GM21717 (cell line): Measurements from ENCODE around the gene FAM3A.
A peak's percentile ranks its signal among the peaks of the same experiment; 100 is the strongest.

Experiments used
- ATAC-seq: cut with Tn5 transposase; IDR thresholded peaks from one replicate; pipeline ENCODE4 v1.9.1; 2021; ENCODE audit warnings: mild to moderate bottlenecking, moderate library complexity; ENCODE audit not compliant: unreplicated experiment

FAM3A gene

DNA sequence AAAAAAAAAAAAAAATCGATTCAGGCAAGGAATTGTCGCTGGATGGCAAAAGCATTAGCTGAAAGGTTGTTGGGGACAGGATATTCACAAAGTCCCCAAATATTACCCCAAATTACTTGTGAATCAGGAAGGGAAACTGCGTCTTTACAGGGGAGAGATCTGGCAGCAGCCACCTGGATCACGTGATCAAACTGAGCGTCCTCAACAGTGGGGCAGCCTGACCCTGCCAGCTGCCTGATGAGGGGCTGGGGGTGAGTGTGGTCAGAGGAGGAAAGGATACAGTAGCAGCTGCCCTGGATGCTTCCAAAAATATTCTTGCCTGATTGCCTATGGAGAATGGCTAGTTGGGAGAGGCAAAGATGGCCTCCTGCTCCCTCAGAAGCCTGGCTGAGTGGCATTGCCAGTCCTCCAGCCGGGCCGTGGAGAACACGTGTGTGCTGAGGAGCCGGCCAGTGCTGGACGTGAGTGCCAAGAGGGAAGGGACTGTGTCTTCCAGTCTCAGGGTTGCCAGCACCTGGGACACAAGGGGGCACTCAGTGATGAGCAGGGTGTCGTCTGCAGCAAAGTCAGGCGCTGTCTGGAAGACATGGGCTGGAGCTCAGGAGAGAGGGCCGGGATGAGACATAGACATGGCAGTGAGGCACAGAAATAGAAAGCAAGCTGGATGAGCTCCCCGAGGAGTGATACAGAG is 34.0 kb downstream of the FAM3A start:
- no peak for ATAC-seq

DNA sequence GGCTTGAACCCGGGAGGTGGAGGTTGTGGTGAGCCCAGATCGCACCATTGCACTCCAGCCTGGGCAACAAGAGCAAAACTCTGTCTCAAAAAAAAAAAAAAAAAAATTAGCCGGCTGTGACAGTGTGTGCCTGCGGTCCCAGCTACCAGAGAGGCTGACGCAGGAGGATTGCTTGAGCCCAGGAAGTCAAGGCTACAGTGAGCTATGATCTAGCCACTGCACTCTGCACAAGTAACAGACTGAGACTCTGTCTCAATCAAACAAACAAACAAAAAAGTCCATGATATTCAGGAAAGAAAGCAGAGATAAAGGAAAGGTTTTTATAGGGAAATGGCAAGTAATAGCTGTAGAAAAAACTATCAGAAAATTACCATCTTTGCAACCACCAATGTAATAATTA is 34.8 kb downstream of the FAM3A start:
- no peak for ATAC-seq

DNA sequence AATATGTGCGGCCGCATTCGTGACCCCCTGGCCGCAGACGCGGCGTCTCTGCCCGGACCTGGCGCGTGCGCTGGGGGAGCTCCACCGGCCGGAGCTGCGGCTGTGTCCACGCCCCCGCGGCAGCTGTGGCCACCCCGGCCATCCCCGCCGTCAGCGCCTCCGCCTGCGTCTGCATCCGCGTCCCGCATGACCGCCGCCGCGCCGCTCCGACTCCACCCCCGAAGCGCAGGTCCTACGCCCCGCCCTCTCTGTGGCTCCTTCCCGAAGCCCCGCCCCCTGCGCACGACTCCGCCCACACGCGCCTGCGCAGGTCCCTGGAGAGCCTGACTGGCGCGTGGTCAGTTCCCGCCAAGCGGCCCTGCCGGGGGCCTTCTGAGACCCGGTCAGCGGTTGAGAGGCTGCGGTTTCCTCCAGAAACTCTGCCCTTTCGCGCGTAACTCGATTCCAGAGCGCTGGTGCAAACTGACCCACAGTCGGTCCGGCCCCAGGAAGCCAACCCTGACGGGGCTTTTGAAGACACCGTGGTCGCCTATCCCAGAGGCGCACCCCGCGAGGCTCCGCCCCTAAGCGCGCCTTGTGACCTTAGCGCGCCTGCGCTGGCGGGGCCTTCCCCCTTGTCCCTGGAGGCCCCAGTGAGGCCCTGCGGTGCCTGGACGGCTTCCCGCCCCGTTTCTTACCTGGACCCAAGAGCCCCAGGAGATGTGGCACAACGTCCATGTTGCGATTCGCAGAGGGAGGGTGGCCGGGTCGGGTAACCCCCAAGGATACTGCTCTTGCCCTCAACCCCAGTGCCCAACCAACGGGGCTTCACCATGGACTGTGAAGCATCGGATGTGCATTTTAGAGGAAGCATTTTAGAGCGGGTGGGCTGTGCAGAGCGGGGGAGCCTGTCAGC is 37.1 kb downstream of the FAM3A start, which contains the start of gene LAGE3:
Gene LAGE3, minus strand, starts transcription at position 554 of the 895 bp plus-strand sequence. Its CDS starts 366 bp downstream, at position 188.
- ATAC-seq: peak; percentile 78

DNA sequence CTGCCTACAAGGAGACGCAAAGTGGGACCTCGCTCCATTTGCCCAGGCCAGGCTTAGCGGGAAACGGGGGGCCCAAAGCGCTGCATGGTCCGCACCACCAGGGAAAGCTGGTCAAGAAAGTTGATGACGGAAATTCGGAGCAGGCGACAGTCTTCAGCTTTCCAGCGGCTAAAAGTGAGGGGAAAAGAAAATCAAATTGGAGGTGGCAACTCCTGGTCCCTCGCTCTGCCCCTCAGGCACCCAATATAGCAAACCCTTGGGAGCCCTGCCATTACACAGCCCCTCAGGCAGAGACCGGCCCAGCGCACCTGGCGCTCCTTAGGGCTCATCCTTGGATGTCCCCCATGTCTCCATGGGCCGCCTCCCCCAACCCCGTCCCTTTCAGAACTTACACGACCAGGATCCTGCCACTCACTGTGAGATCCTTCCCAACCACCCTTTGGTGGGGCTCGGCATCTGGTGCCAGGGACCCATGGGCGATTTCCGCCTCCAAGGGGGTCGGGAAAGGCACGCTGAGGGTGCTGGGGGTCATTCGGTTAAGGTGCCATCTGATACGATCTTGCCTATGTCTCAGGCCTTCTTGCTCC is 38.0 kb downstream of the FAM3A start:
- ATAC-seq: no peak

DNA sequence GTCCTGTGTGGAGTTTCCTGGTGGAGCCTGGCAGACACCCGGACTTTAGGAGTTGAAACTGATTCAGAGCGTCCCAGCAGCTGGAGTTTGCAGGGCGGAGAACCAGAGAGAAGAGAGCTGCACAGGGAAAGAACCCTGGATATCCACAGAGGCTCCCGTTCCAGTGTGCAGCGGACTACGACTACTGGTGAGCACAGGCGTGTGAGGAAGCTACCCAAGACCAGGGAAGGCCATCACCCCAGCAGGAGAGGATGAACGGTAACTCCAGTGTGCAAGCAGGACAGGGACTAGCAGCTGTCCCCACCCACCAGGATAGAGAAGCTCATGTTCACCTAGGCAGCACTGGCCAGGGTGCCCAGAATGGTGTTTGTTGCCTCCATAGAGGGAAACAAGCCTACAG is 39.2 kb downstream of the FAM3A start:
- ATAC-seq: no peak

DNA sequence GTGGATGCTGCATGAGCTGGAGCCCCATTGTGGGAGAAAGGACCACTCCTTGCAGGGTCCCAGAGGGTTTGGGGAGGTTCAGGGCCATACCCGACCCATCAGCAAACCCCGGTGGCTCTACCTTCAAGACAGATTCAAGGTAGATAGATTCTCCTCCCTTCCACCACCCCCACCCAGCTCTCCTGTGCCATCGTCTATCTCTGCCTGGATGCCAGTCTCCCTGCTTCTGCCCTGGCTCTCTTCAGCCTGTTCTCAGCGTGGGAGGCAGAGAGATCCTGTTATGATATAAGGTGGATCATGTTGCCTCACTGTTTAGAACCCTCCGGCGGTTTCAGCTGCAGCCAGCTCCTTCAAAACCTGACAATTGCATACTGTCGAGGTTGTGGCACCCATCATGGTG is 42.3 kb downstream of the FAM3A start:
- no peak for ATAC-seq

DNA sequence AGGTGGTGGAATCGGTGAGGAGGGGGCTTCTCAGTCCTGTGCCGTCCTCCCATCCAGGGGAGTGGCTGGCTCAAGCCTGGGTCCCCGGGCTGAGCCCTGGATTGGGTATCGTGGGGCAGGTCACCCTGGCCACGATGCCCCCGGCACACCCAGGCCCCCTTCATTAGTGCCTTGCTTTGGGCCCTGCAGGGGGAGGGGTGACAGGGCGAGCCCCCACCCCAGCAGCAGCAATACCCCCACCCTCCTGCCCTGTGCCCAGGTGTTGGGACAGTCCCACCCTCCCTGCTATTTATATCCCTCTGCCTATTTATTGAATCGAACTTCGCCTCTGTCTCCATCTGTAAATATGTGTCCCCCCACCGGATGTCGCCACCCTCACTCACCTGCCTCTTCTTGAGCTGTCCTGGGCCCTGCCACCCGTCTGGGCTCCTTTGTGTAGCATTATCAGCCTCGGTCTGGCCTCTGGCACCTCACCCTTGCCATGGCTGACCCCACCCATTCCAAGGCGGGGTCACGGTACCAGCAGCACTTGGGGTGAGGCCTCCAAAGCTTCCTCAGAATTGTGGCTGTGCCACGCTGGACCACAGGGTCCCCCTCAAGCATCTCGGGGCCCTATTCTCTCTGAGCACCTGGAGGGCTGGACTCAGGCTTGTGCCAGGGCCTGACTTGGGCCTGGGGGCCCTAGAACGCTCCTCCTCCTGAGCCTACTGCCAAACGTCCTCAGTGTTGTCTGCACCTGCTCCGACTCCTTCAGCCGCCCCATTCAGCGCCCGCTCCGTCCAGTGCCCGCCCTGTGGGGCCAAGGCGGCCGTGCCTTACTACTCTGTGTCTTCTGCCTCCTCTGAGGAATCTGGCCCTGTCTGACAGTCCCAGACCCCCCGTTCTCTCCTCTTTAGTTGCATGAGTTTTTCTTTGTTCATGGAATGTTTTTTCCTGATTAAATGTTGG is 43.1 kb downstream of the FAM3A start:
- ATAC-seq: no peak

DNA sequence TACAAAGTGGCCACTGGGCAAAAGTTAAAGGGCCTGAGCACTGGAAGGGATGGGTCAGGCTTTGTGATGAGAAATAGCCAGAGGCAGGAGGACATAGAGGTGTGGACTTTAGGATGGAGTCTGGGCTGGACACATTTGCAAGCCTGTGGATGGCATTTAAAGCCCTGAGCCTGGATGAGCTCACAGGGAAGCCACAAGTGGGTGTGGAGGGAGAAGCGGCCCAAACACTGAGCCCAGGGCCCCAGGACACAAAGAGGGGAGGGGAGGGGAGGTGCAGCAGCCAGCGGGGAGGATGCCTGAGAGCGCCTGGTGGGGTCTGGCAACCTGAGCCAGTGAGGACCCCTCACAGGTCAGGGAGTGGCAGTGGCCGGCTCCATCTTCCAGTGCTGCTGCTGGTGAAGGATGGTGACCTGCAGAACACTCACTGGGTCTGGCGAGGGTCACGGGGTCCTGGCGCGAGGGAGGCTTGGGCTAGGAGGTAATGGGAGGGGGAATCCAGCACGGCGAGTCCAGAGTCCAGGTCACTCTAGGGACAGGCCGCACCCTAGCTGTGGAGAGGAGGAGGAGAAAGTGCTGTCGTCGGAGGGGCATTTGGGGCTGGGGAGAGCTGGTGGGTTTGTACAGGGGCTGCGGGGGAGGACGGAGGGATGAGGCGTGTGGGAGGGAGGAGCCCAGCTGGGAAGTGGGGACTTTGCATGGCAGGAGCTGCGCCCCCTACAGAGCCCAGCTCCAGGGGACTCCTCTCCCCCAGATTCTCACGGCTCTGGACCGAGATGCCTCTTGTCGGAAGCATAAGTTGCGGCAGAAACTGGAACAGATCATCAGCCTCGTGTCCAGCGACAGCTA is 44.0 kb downstream of the FAM3A start:
- ATAC-seq: no peak

DNA sequence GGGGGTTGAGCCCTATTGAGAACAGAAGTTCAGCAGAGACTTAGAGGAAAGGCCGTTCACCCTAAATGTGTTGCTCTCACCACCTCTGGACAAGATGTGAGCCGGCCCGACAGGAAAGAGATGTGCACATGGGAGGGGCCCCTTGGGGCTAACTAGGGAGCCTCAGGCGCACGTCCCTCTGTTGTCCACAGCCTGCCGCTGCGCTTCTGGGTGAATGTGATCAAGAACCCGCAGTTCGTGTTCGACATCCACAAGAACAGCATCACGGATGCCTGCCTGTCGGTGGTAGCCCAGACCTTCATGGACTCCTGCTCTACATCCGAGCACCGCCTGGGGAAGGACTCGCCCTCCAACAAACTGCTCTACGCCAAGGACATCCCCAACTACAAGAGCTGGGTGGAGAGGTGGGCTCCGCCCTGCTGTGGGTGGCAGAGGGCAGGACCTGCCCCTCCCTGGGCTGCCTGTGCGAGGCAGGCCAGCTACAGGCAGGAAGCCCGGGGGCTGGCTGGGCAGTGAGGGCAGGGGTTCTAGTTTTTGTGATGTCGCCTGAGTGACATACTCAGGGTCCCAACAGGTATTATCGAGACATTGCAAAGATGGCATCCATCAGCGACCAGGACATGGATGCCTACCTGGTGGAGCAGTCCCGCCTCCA is 45.0 kb downstream of the FAM3A start:
- ATAC-seq: no peak

DNA sequence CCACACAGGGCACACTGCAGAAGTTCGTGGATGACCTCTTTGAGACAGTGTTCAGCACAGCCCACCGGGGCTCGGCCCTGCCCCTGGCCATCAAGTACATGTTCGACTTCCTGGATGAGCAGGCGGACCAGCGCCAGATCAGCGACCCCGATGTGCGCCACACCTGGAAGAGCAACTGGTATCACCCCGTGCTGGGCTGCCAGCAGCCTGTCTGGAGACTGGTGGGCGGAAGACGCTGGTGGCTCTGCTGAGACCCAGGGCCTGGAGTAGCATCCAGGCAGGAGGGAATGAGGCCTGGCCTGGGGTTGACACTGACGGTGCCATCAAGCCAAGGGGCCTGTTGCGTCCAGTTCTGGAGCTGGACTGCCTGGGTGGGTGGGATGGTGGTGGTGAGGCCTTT is 45.6 kb downstream of the FAM3A start:
- no peak for ATAC-seq

DNA sequence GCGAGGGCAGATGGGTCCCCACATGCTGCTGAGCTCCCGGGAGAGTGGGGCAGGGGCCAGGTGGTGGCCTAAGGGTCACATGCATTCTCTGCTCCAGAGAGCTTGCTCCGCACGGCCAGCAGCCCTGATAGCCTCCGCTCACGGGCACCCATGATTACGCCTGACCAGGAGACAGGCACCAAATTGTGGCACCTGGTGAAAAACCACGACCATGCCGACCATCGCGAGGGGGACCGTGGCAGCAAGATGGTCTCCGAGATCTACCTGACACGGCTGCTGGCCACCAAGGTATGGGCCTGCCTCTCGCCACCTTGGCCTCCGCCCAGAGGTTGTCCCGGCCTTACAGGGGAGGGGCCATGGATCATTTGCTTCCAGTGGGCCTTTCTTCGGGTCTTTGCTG is 46.2 kb downstream of the FAM3A start:
- ATAC-seq: no peak

DNA sequence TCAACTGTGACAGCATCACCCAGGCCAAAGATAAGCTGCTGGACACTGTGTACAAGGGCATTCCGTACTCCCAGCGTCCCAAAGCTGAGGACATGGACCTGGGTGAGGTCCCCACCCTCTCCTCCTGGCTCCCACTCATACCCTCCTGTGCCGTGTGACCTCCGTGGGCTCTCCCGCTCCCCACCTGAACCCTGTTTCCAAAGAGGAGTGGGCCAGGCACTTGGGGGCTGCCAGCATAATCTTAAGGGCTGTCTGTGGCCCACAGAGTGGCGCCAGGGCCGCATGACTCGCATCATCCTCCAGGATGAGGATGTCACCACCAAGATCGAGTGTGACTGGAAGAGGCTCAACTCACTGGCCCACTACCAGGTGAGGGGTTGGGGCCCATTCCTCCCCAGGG is 46.9 kb downstream of the FAM3A start:
- no peak for ATAC-seq

DNA sequence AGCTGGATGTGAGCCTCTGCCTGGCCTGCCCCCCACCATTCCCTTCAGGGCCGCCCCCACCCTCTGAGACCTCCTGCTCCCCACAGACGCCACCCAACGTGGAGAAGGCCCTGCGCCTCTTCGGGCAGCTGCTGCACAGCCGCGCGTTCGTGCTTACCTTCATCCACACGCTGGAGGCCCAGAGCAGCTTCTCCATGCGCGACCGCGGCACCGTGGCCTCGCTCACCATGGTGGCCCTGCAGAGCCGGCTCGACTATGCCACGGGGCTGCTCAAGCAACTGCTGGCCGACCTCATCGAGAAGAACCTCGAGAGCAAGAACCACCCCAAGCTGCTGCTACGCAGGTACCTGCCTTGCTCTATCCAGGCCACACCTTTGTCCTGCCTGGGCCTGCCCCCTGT is 47.8 kb downstream of the FAM3A start:
- ATAC-seq: no peak

DNA sequence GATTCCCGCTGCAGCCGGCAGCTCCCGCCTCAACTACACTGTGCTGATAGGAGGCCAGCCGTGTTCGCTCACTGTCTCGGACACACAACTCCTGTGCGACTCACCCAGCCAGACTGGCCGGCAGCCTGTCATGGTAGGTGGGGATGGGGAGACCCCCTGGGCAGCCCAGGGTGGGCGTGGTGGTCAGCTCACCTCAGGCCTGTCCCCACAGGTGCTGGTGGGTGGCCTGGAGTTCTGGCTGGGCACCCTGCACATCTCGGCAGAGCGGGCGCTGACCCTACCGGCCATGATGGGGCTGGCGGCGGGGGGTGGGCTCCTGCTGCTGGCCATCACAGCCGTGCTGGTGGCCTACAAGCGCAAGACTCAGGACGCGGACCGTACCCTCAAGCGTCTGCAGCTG is 48.5 kb downstream of the FAM3A start:
- ATAC-seq: no peak

DNA sequence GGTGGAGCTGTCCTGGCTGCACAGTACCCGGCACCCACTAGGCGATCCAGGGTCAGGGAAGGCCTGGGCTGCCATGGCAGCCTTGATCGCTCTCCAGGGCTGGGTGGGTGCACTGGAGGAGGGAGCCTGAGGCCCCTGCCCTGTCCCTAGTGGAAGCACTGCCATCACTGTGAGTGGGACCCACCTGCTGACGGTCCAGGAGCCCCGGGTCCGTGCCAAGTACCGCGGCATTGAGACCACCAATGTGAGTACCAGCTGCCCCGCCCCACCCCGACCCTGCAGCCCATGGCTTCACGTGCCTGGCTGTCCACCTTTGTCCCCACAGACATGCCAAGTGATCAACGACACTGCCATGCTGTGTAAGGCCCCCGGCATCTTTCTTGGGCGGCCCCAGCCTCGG is 49.1 kb downstream of the FAM3A start:
- ATAC-seq: no peak

DNA sequence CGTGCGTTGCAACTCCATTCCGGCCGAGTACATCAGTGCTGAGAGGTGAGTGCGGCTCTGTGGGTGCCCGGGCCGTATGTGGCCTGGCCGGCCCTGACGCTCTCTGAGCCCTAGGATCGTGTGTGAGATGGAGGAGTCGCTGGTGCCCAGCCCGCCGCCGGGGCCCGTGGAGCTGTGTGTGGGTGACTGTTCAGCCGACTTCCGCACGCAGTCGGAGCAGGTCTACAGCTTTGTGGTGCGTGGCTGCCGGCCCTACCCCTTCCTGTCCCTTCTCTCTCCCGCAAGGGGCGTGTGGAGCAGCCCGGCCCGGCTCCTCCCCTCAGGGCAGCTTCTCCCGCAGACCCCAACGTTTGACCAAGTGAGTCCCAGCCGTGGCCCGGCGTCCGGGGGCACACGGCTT is 50.0 kb downstream of the FAM3A start:
- ATAC-seq: no peak

DNA sequence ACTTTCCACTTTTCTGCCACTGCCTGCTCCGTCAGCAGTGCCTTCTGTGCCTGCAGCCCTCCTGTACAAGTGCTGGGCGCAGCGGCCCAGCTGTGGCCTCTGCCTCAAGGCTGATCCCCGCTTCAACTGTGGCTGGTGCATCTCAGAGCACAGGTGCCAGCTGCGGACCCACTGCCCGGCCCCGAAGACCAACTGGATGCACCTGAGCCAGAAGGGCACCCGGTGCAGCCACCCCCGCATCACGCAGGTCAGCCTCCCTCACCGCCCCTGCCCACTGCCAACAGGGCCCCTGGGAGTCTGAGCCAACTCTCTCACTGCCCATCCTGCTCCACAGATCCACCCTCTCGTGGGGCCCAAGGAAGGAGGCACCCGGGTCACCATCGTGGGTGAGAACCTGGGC is 50.4 kb downstream of the FAM3A start:
- ATAC-seq: no peak

DNA sequence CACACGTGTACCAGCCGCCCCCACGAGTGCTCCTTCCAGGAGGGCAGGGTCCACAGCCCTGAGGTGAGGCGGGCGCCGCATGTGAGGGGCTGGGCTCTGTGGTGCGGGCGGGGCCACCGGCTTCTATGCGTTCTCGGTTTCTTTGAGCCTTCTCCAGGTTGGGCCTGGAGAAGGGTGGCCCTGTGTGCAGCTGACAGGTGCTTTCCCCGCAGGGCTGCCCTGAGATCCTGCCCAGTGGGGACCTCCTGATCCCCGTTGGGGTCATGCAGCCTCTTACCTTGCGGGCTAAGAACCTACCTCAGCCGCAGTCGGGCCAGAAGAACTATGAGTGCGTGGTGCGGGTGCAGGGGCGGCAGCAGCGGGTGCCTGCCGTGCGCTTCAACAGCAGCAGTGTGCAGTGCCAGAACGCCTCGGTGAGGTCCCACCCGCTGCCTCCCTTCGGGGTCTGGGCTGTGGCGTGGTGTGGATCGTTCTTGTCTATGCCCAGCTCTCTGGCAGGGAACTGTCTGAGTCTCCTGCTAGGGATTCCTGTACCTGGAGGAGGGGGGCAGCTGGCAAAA is 51.1 kb downstream of the FAM3A start:
- ATAC-seq: no peak

DNA sequence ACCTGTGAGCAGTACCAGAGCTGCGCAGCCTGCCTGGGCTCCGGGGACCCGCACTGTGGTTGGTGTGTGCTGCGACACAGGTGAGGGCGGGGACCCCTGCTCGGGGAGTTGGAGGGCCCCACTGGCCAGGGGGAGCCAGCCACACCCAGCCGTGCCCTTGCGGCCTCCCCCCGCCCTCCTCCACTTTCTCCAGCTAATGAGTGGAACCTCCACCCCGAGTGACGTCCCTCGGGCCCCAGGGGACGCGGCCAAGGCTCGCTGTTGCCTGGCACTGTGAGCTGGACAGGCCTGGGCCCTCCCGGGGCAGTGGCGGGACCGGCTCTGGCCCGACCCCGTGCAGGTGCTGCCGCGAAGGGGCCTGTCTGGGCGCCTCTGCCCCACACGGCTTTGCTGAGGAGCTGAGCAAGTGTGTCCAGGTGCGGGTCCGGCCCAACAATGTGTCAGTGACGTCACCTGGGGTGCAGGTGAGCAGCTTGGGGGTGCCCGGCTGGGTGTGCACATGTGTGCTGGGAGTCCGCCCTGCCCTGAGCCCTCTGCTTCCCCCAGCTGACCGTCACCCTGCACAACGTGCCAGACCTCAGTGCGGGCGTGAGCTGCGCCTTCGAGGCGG is 52.3 kb downstream of the FAM3A start:
- ATAC-seq: no peak
